K562 (cell line): Measurements from ENCODE around the gene NPFF.

Source experiments
- E2F5 ChIP-seq: sonication (generic); formaldehyde crosslinking; IDR thresholded peaks from 2 replicates; pipeline ENCODE4 v1.8.0; 2022; ENCODE audit warnings: mild to moderate bottlenecking, missing genetic modification reagents
- TF ChIP-seq, protein P1 (sequence below), 3 experiments: IDR thresholded peaks in 2 of 3; conservative IDR thresholded peaks in 1 of 3; 2 replicates each; pipeline ENCODE4 v1.5.1; 2011 to 2012; ENCODE audit warnings: low read length in 3 of 3, mild to moderate bottlenecking in 3 of 3, control low read depth in 2 of 3, improper control_type of control experiment in 1 of 3, inconsistent platforms in 1 of 3, low read depth in 1 of 3, mixed read lengths in 1 of 3, moderate library complexity in 1 of 3; ENCODE audit not compliant: insufficient read depth in 2 of 3

- TF ChIP-seq, protein P1, sequence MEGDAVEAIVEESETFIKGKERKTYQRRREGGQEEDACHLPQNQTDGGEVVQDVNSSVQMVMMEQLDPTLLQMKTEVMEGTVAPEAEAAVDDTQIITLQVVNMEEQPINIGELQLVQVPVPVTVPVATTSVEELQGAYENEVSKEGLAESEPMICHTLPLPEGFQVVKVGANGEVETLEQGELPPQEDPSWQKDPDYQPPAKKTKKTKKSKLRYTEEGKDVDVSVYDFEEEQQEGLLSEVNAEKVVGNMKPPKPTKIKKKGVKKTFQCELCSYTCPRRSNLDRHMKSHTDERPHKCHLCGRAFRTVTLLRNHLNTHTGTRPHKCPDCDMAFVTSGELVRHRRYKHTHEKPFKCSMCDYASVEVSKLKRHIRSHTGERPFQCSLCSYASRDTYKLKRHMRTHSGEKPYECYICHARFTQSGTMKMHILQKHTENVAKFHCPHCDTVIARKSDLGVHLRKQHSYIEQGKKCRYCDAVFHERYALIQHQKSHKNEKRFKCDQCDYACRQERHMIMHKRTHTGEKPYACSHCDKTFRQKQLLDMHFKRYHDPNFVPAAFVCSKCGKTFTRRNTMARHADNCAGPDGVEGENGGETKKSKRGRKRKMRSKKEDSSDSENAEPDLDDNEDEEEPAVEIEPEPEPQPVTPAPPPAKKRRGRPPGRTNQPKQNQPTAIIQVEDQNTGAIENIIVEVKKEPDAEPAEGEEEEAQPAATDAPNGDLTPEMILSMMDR (IDR thresholded peaks at IDR 0.05 in 2 of 3, conservative IDR thresholded peaks at IDR 0.05 in 1 of 3; ENCODE audit: insufficient read depth in 2 of 3, low read depth in 1 of 3, low read length in 3 of 3) = no peak
- no peak for TF ChIP-seq E2F5 (CRISPR knock-in tag)
These were observed 9.6 kb upstream of the NPFF start for GRCh38 chr12:53516758-53517455.
